NCI-H345 (cell line): ENCODE measurements around the gene LNX2.

ENCODE experiments used
- DNase-seq: peaks from one replicate; lab custom pipeline; 2025; lab: John Stamatoyannopoulos, UW

The LNX2 gene

GRCh38 chr13:27559719-27560118 lies 60.6 kb downstream of the LNX2 start:
- DNase-seq, result no peak

GRCh38 chr13:27556109-27556508 lies 64.2 kb downstream of the LNX2 start:
- no peak for DNase-seq

- DNase-seq, result no peak
These were observed 68.8 kb downstream of the LNX2 start for GRCh38 chr13:27551562-27551961.

GRCh38 chr13:27549406-27549981 lies 70.8 kb downstream of the LNX2 start:
- DNase-seq, result no peak

GRCh38 chr13:27542220-27542619 lies 78.1 kb downstream of the LNX2 start:
- DNase-seq, result no peak

GRCh38 chr13:27541386-27541785 lies 78.9 kb downstream of the LNX2 start:
- no peak for DNase-seq

- peak; percentile 3 for DNase-seq
These were observed 83.8 kb downstream of the LNX2 start for GRCh38 chr13:27536361-27537101.

- no peak for DNase-seq
These were observed 84.8 kb downstream of the LNX2 start for GRCh38 chr13:27535546-27535945.

GRCh38 chr13:27534981-27535380 lies 85.3 kb downstream of the LNX2 start:
- DNase-seq, result no peak

GRCh38 chr13:27534108-27534980 lies 86.0 kb downstream of the LNX2 start:
- DNase-seq, result no peak

GRCh38 chr13:27533155-27533643 lies 87.1 kb downstream of the LNX2 start:
- peak; percentile 28 for DNase-seq

- no peak for DNase-seq
These were observed 91.4 kb downstream of the LNX2 start for GRCh38 chr13:27528908-27529307.

GRCh38 chr13:27526516-27526915 lies 93.8 kb downstream of the LNX2 start:
- no peak for DNase-seq

GRCh38 chr13:27524981-27525975 lies 95.1 kb downstream of the LNX2 start:
- peak; percentile 19 for DNase-seq

- no peak for DNase-seq
These were observed 96.8 kb downstream of the LNX2 start for GRCh38 chr13:27523346-27524073.

- DNase-seq, result no peak
These were observed 97.5 kb downstream of the LNX2 start for GRCh38 chr13:27522847-27523246.

- no peak for DNase-seq
These were observed 104.2 kb downstream of the LNX2 start for GRCh38 chr13:27516103-27516502.

- DNase-seq, result peak; percentile 76
These were observed 110.2 kb downstream of the LNX2 start for GRCh38 chr13:27510082-27510481.

- no peak for DNase-seq
These were observed 111.5 kb downstream of the LNX2 start for GRCh38 chr13:27508802-27509201.

GRCh38 chr13:27505792-27506191 lies 114.5 kb downstream of the LNX2 start:
- DNase-seq, result no peak

GRCh38 chr13:27504868-27505194 lies 115.5 kb downstream of the LNX2 start:
- DNase-seq, result no peak
